DND-41 (cell line): ENCODE data around the gene C12orf57.

Experiments
- ATAC-seq: fragments of 200-7000 bp; cut with Tn5 transposase; 3 replicates; pipeline ENCODE4 v1.9.1; 2021; ENCODE audit warnings: low read depth; ENCODE audit not compliant: insufficient read depth
- DNase-seq: peaks from one replicate; pipeline ENCODE4 v3.0.0-alpha.2; 2020
- H2AFZ ChIP-seq: 2 replicates; pipeline ENCODE4 v1.6.0; 2012; ENCODE audit warnings: low read depth, low read length
- H3K27ac ChIP-seq: 2 replicates; pipeline ENCODE4 v1.5.1; 2012; ENCODE audit warnings: low read length, inconsistent platforms
- H3K27me3 ChIP-seq: fragments of 200-600 bp; sonication (generic); 2 replicates; pipeline ENCODE4 v1.6.0; 2012; ENCODE audit warnings: low read length, mild to moderate bottlenecking, inconsistent platforms; ENCODE audit not compliant: insufficient read depth, poor library complexity
- H3K36me3 ChIP-seq: 2 replicates; pipeline ENCODE4 v1.5.1; 2012; ENCODE audit warnings: low read length, inconsistent platforms; ENCODE audit not compliant: insufficient read depth
- H3K4me1 ChIP-seq: 2 replicates; pipeline ENCODE4 v1.5.1; 2012; ENCODE audit warnings: mild to moderate bottlenecking, low read length; ENCODE audit not compliant: insufficient read depth
- H3K4me2 ChIP-seq: 2 replicates; pipeline ENCODE4 v1.6.0; 2012; ENCODE audit warnings: mild to moderate bottlenecking, moderate library complexity, low read length, inconsistent platforms; ENCODE audit not compliant: insufficient read depth
- H3K4me3 ChIP-seq, 2 experiments: fragments of 200-600 bp in 1 of 2; shearing (Covaris generic) in 1 of 2; 2 replicates each; pipeline ENCODE4 v1.5.1; 2012 to 2016; ENCODE audit warnings: inconsistent platforms in 2 of 2, low read length in 2 of 2, mild to moderate bottlenecking in 2 of 2, low read depth in 1 of 2, moderate library complexity in 1 of 2
- H3K79me2 ChIP-seq: 2 replicates; pipeline ENCODE4 v1.6.0; 2012; ENCODE audit warnings: low read length, inconsistent platforms; ENCODE audit not compliant: insufficient read depth
- H3K9ac ChIP-seq: 2 replicates; pipeline ENCODE4 v1.6.0; 2012; ENCODE audit warnings: low read depth, mild to moderate bottlenecking, inconsistent platforms, low read length, moderate library complexity
- H3K9me3 ChIP-seq: 2 replicates; pipeline ENCODE4 v1.5.1; 2012; ENCODE audit warnings: low read length, moderate library complexity, mild to moderate bottlenecking, inconsistent platforms; ENCODE audit not compliant: insufficient read depth, severe bottlenecking
- H4K20me1 ChIP-seq: 2 replicates; pipeline ENCODE4 v1.6.0; 2012; ENCODE audit warnings: low read length; ENCODE audit not compliant: insufficient read depth
- CTCF ChIP-seq: IDR thresholded peaks from 2 replicates; pipeline ENCODE4 v1.5.1; 2012; ENCODE audit warnings: borderline replicate concordance, low read length, moderate library complexity, mild to moderate bottlenecking; ENCODE audit not compliant: poor library complexity, severe bottlenecking; ENCODE audit errors: extremely low read depth
- EZH2 ChIP-seq: IDR thresholded peaks from 3 replicates; pipeline ENCODE4 v1.6.1; 2012; ENCODE audit warnings: borderline replicate concordance, low read depth, mild to moderate bottlenecking, moderate library complexity, low read length, inconsistent platforms; ENCODE audit not compliant: severe bottlenecking

Gene C12orf57

GRCh38 chr12:6921996-6922946 lies 21.6 kb upstream of the C12orf57 start:
- H3K27me3 ChIP-seq, result no peaks in the 10 kb centered on the region
- no peak overlapping the region for H3K4me2 ChIP-seq
- no peak overlapping the region for H2AFZ ChIP-seq
- no peaks in the 10 kb centered on the region for H4K20me1 ChIP-seq
- no peak overlapping the region for H3K27ac ChIP-seq
- H3K9ac ChIP-seq, result no peak overlapping the region
- H3K4me3 ChIP-seq, result no peak overlapping the region
- peaks cover 4% of the 10 kb centered on the region for H3K79me2 ChIP-seq
- H3K36me3 ChIP-seq, result peaks cover 56% of the 10 kb centered on the region
- no peak for TF ChIP-seq CTCF
- no peak for TF ChIP-seq EZH2
- no peak for DNase-seq
- H3K4me1 ChIP-seq, result peaks cover 36% of the 10 kb centered on the region
- ATAC-seq, result no peak
- no peaks in the 10 kb centered on the region for H3K9me3 ChIP-seq

- no peak overlapping the region for H3K4me2 ChIP-seq
- H3K9me3 ChIP-seq, result no peaks in the 10 kb centered on the region
- ATAC-seq (no peak), DNase-seq (no peak)
- H3K4me1 ChIP-seq, result peaks cover 38% of the 10 kb centered on the region
- H2AFZ ChIP-seq, result no peak overlapping the region
- H3K27ac ChIP-seq, result no peak overlapping the region
- peaks cover 11% of the 10 kb centered on the region for H3K79me2 ChIP-seq
- no peaks in the 10 kb centered on the region for H3K27me3 ChIP-seq
- no peak for TF ChIP-seq CTCF
- no peak for TF ChIP-seq EZH2
- H3K4me3 ChIP-seq, result no peak overlapping the region
- peaks cover 49% of the 10 kb centered on the region for H3K36me3 ChIP-seq
- H3K9ac ChIP-seq, result no peak overlapping the region
- no peaks in the 10 kb centered on the region for H4K20me1 ChIP-seq
Observed at GRCh38 chr12:6923003-6923732, 20.7 kb upstream of the C12orf57 start.

GRCh38 chr12:6923851-6924250 lies 20.0 kb upstream of the C12orf57 start:
- Histone ChIP-seq H3K79me2 (peaks cover 18% of the 10 kb centered on the region), H4K20me1 (0 out of 2 replicates have a peak, but pooled peaks cover under 1% of the 10 kb centered on the region), H3K4me1 (peaks cover 42% of the 10 kb centered on the region), H2AFZ (no peak overlapping the region), H3K27ac (no peak overlapping the region), H3K9ac (peak overlapping the region; percentile 49; the same call in 1 of the 2 replicates), H3K4me3 (no peak overlapping the region), H3K36me3 (peaks cover 46% of the 10 kb centered on the region), H3K9me3 (no peaks in the 10 kb centered on the region), H3K27me3 (no peaks in the 10 kb centered on the region), H3K4me2 (peak overlapping the region; percentile 59; the same call in 1 of the 2 replicates)
- DNase-seq (no peak), ATAC-seq (no peak)
- no peak for TF ChIP-seq CTCF
- no peak for TF ChIP-seq EZH2
